ENCODE measurements around the gene ELOA2.
A peak's percentile ranks its signal among the peaks of the same experiment; 100 is the strongest.
"Not testable (repeated sequence)": the region's sequence is repeated elsewhere in the genome, so short reads cannot be mapped to it uniquely, and the experiment has no call there.

ELOA2 gene, protein sequence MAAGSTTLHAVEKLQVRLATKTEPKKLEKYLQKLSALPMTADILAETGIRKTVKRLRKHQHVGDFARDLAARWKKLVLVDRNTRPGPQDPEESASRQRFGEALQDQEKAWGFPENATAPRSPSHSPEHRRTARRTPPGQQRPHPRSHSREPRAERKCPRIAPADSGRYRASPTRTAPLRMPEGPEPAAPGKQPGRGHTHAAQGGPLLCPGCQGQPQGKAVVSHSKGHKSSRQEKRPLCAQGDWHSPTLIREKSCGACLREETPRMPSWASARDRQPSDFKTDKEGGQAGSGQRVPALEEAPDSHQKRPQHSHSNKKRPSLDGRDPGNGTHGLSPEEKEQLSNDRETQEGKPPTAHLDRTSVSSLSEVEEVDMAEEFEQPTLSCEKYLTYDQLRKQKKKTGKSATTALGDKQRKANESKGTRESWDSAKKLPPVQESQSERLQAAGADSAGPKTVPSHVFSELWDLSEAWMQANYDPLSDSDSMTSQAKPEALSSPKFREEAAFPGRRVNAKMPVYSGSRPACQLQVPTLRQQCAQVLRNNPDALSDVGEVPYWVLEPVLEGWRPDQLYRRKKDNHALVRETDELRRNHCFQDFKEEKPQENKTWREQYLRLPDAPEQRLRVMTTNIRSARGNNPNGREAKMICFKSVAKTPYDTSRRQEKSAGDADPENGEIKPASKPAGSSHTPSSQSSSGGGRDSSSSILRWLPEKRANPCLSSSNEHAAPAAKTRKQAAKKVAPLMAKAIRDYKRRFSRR

DNA sequence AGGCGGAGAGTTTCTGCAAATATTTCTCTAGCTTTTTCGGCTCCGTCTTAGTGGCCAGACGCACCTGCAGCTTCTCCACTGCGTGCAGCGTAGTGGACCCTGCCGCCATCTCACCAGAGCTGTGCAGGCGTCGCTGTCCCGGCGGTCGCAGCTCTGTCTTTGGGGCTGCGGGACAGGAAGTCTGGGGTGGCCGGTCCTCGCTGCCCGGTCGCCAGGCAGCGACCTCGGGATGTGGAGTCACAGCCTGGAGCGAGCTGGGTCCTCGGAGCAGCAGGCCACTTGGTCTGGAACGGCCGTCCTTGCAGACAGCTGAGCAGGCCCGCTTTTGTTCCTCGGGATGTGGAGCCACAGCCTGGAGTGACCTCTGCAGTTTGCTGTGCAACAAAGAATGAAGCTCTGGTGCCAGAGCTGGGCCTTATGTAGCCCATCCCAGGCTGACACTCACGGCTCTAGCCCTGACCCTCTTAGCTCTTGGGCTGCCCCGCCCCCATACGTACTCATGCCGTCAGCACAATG is at the start of gene ELOA2:
TSS of gene ELOA2 (minus strand) at position 466 of the 516 bp plus-strand sequence. CDS start at position 109, 357 bp downstream.
- DNase-seq (ENCODE audit: low spot score) = no peak

DNA sequence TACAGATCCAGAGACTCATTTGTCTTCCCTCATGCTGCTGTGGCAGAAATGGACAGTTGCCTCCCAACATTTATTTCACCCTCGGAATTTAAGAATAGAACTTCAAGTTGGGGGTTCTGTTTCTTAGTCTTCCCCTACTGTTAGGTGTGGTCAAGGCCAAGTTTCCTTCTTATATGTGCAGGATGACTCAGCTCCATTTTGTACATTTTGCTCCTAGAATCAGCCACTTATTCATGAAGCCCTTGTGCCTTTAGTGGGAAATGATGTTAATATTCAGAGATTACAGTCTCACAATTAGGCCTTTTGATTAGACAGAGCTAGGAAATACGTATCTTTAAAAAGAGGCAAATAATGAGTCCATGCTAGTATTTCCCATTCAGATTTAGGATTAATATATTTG is 46.2 kb upstream of the ELOA2 start:
- DNase-seq (ENCODE audit: low spot score) = no peak

DNA sequence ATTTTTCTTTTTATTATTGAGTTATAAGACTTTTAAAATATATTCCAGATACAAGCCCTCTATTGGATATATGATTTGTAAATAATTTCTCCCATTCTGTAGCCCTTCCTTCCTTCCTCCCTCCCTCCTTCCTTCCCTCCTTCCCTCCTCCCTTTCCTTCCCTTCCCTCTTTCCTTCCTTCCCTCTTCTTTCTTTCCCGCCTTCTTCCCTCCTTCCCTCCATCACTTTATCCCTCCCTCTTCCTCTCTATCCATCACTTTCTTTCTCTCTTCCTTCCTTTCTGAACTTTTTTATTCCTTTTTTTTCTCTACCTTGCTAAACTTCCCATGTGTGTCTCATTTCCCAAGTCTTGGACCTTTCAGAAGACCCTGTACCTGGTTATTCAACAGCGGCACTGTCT is 45.5 kb upstream of the ELOA2 start:
- no peak for DNase-seq (ENCODE audit: low spot score)

DNA sequence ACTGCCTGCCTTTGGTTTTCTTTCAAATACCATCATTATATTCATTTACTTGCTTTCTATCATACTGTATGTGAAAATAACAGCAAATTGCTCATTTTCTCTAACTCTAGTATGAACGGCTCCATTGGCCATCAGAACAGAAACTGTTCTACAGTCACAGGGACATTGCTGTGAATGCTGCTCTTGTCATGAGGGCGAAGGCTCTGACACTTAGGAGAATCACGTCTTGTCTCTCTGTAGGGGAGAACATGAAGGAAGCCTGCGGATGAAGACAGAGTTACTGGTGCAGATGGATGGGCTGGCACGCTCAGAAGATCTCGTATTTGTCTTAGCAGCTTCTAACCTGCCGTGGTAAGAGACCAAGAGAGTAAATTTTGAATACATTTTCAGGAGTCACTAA is 41.7 kb upstream of the ELOA2 start:
- DNase-seq (ENCODE audit: low spot score) = no peak

DNA sequence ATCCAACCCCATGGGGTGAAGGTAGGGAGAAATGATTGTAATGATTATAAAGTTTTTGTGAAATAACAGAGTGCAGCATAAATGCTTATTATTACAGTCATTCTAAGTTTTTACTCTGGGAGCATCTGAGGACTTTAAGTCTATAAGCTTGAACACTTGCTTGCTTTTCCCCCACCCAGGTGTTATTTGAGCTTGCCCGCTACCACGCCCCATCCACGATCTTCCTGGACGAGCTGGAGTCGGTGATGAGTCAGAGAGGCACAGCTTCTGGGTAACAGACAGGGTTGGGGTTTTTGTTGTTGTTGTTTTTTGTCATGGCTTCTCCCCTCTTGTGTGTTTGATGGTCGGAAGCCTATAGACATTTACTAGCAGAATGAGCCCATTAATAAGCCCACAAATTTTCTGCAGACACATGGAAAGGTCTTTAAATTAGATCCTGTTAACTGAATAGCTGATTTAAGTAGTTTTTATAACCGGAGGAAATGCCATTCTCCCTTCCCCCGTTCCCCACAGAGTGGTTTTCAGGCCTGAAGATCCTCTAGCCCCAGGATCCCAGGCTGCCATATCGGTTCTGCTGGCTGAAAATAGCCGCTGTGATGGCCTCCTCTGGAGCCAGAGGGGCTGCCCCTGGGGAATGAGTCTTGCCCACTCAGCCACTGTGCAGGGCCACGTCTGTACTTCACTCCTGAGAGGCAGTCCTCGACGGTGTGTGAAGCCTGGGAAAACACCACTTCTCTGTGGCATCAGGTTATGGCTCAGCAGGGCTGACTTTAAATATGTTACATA is 39.9 kb upstream of the ELOA2 start:
- DNase-seq (ENCODE audit: low spot score) = no peak

DNA sequence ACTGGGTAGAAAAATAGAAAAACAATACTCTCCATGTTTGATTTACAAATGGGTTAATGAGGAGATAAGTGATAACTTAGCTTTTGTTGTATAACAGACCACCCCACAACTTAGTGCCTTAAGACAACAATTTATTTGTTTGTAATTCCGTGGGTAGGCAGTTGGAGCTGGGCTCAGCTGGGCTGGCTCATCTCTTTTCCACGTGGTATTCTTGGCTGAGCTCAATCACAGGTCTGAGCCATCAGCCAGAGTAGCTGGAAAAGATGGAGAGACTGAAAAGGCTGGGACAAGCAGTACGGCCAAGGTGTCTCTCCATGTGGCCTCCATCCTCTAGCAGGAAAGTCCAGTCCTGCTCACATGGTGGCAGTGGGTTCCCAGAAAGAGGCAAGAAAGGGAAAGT is 32.2 kb upstream of the ELOA2 start:
- DNase-seq (ENCODE audit: low spot score) = no peak

DNA sequence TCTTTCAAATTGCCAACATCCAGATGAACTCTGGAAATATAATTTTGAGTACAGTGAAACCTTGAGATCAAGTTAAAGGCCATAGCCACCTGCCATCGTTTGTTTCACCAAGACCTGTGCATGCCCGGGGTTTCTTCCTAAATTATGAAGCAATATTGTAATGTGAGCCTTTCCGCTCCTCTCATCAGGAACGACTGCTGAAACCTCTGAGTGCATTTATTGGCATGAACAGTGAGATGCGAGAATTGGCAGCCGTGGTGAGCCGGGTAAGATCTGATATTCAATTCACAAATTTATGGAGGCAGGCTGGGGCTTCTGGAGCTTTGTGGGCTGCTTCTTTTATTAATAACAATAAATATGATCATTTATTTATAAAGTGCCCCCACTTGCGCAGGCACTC is 27.7 kb upstream of the ELOA2 start:
- DNase-seq (ENCODE audit: low spot score) = no peak

DNA sequence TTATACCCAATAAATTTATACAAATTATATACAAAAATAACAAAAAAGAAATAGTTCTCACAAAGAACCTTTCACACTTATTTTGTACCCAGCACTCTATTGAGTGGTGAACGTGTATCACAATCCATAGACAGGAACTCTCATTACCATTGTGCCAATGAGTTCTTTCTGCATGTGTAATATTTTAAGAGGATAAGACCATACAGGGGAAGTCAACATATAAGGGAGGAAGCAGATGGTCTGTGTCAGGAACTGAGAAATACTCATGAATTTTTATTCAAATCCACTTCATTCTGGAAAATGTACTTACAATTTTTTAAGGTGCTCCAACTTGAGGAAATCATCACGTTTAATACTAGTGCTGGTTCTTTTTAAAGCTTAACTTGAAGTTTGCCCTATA is 27.1 kb upstream of the ELOA2 start:
- DNase-seq (ENCODE audit: low spot score) = no peak

DNA sequence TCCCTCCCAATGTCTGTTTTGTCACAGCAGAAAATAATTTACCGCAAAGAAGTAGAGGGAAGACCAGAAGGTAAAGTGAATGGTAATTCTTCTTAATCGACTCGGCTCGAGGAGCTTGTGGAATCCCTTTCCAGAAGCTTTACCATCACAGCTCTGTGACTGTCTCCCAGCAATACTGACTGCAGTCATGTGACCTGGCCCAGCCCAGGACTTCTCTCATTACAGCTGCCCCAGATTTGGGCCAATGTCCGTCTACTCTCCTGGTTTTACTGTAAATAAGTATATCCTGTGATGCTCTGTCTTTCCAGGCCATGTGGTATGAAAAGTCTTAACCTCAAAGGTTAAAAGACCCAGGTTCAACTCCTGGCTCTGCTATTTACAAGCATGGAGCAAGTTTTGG is 18.9 kb upstream of the ELOA2 start:
- DNase-seq (ENCODE audit: low spot score) = no peak

DNA sequence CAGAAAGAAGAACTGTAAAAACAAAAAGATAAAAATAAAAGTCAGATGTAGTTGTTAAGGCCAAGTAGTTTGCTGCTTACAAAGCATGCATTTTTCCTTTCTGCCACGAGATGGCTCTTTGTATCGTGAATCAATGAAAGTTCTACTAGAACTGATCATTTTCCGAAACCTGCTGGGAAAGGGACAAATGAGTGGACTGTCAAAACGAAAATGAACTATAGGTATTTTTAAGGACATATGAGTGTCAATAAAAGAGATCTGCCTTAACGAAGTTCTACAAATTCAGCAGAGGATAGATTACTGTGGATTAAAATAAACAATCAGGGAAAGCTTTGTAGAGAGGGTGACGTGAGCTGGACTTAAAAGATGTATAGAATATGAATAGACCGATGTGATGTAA is 15.0 kb upstream of the ELOA2 start:
- peak; percentile 56 for DNase-seq (ENCODE audit: low spot score)

DNA sequence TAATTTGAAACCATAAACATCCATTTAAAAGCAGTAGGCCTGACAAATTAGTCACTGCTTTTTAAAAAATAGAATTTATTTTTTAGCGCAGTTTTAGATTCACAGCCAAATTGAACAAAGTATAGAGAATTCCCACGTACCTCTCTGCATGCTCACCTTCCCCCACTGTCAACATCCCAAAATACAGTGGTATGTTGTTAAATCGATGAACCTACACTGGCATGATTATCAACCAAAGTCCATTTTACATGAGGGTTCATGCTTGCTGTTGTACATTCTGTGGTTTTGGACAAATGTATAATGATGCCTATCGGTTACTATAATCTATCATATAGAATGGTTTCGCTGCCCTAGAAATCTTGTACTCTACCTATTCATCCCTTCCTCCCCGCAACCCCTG is 5.6 kb upstream of the ELOA2 start:
- DNase-seq (ENCODE audit: low spot score) = no peak

DNA sequence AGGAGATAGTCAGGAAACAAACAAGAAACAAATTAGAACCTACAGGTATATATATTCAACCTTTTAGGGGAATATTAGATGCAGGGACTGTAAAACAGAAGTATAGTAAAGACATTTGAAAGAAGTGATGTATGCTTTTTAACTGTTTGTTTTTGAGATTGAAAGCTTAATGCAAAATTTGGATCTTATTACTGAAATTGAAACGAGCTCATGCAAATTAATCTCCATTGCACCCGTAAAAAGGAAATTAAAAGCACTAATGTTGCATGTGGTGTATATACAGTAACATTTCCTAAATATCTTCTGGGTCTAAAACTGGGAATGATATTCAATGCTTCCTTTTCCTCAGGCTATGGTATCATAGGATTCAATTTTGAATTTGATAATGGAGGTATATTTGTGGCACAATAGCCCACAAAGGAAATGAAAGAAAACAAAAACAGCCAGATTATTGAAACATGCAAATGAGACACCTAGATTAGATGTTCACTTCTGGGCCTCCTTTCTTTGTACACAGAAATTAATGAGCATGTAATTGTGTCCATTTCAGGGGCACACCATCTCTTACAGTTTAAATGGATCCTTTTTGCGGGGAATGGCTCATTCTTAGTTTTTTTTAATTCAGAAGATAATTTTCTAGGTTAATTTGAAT is 1.6 kb upstream of the ELOA2 start:
- no peak for DNase-seq (ENCODE audit: low spot score)

DNA sequence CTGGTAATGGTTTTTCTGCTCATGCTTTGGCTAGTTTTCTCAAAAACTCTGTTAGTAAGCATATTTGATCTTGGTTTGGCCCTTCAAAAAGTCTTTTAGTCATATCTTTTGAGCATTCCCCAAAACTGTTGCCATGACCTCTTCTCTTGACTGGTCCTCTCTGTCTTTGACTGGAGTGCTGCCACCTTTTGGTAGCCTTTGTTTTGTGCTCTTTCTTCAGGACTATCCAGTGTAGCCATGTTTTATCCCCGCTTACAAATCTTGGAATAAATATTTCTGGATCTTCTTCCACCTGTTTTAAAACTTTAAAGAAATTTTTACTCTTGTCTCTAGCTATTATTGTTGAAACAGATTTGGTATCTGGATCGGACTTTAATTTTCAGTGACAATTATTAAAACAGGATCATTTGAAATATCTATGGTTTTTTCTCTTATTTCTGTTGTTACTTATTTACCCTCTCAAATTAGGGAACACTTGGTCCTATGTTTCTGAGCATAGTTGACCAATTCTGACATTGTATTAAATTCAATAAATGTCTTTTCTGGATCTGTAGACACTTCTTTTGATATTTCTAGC is 965 bp upstream of the ELOA2 start:
- DNase-seq (ENCODE audit: low spot score) = peak; percentile 43

DNA sequence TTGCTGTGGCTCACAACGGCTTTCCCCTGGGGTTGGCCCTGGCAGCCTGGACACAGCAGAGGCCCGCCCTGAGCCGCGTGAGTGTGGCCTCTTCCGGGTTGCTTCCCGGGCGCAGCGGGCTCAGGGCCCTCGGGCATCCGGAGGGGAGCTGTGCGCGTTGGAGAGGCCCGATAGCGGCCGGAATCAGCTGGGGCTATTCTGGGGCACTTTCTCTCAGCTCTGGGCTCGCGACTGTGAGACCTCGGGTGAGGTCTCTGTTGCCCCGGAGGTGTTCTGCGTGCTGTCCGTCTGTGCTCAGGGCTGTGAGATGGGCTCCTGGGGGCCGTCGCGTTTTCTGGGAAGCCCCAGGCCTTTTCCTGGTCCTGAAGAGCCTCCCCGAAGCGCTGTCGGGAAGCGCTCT is 830 bp downstream of the ELOA2 start:
- DNase-seq (ENCODE audit: low spot score) = not testable (repeated sequence)

DNA sequence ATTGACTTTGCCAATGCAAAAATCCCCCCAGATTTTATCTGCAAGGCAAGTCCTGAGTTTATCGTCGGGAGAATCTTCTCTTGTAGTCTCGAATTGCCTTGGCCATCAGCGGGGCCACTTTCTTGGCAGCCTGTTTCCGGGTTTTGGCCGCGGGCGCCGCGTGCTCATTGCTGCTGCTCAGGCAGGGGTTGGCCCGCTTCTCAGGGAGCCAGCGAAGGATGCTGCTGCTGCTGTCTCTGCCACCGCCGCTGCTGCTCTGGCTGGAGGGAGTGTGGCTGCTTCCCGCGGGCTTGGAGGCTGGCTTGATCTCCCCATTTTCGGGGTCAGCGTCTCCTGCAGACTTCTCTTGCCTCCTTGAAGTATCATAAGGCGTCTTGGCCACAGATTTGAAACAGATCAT is 2.5 kb downstream of the ELOA2 start:
- no peak for DNase-seq (ENCODE audit: low spot score)

DNA sequence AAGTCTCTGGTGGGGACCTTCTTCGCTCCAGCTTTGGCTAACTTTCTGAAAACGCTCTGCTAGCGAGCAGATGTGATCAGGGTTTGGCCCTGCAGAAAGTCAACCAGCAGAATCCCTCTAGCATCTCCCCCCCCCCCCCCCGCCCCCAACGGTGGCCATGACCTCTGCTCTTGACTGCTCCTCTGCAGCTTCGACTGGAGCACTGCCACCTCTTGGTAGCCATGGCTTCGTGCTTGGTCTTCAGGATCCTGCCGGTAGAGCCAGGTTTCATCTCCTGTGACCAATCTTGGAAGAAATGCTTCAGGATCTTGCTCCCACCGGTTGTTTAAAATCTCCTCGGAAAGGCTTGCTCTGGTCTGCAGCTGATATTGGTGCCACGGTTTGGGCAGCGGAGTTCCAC is 4.5 kb downstream of the ELOA2 start:
- DNase-seq (ENCODE audit: low spot score) = not testable (repeated sequence)

DNA sequence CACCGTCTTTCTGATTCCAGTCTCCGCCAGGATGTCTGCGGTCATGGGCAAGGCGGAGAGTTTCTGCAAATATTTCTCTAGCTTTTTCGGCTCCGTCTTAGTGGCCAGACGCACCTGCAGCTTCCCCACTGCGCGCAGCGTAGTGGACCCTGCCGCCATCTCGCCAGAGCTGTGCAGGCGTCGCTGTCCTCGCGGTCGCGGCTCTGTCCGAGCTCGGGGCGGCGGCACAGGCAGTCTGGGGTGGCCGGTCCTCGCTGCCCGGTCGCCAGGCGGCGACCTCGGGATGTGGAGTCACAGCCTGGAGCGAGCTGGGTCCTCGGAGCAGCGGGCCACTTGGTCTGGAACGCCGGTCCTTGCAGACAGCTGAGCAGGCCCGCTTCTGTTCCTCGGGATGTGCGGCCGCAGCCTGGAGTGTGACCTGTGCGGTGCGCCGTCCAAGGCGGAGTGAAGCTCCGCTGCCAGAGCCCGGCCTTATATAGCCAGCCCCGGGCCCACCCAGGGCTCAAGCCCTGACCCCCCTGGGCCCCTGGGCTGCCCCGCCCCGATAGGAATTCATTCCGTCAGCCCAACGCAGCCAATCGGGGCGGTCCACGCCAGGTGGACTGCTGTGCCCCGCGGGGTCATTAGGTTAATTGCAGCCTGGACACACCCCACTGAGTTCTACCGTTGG is 5.6 kb downstream of the ELOA2 start:
- not testable (repeated sequence) for DNase-seq (ENCODE audit: low spot score)

DNA sequence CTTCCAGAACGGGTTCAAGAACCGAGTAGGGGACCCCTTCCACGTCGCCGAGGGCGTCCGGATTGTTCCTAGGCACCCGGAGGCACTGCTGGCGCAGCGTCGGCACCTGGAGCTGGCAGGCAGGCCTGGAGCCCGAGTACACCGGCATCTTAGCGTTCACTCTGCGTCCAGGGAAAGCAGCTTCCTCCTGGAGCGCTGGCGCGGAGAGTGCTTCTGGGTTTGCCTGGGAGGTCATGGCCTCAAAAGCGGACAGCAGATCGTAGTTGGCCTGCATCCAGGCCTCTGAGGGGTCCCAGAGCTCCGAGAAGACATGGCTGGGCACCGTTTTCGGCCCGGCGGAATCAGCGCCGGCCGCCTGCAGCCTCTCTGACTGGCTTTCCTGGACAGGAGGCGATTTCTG is 6.7 kb downstream of the ELOA2 start:
- not testable (repeated sequence) for DNase-seq (ENCODE audit: low spot score)

DNA sequence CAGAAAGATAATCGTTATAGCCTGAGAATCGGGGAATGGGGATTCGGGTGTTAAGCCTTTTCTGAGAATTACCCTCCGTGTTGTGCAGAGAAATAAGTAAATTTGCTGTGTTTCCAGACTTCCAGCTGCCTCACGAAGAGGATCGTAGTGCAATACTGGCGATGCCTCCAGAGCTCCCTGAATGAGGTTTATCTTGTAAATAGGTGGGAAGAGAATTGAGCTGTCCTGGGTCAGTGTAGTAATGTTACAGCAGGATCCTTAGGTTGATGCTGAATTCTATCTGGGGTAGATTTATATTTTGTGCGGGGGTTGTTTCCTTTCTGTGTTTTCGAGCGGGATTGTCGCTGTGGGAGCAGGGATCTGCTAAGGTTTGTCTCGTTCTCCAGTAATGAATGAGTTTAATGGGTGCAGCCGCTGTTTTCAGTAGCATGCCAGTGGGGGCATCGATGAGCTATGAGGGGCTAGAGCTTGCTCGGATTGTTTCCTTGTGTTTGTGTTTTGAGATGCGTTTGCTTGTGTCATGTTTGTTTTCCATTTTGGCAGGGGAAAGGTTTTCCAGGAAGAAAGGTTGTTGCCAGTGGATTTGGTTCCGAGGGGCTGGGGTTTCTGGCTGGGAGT is 9.8 kb downstream of the ELOA2 start:
- not testable (repeated sequence) for DNase-seq (ENCODE audit: low spot score)

DNA sequence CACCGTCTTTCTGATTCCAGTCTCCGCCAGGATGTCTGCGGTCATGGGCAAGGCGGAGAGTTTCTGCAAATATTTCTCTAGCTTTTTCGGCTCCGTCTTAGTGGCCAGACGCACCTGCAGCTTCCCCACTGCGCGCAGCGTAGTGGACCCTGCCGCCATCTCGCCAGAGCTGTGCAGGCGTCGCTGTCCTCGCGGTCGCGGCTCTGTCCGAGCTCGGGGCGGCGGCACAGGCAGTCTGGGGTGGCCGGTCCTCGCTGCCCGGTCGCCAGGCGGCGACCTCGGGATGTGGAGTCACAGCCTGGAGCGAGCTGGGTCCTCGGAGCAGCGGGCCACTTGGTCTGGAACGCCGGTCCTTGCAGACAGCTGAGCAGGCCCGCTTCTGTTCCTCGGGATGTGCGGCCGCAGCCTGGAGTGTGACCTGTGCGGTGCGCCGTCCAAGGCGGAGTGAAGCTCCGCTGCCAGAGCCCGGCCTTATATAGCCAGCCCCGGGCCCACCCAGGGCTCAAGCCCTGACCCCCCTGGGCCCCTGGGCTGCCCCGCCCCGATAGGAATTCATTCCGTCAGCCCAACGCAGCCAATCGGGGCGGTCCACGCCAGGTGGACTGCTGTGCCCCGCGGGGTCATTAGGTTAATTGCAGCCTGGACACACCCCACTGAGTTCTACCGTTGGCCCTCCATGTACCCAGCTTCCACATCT is 11.5 kb downstream of the ELOA2 start:
- not testable (repeated sequence) for DNase-seq (ENCODE audit: low spot score)

All from cerebellar cortex (tissue), 1 donor.